OCI-LY7 (cell line): ENCODE measurements around the gene IQCK. TPM values are rescaled to one million over a fixed set of nuclear protein-coding genes. Genes with fewer than 3 reads are reported as not detected.

Source experiments
- BruUV-seq: library from RNA; stranded (reverse); fragments of 400-500 nt; replicated peaks from 2 replicates; lab custom pipeline; 2021; lab: Mats Ljungman, UMichigan
- CTCF ChIA-PET: fragments of 300-600 bp; sonication (Branson Sonifier 250); formaldehyde crosslinking; loops from one replicate; lab custom pipeline; 2022; ENCODE audit warnings: antibody characterized with exemption; ENCODE audit not compliant: unreplicated experiment; lab: Charles Lee
- POLR2A ChIA-PET: fragments of 300-600 bp; sonication (Branson Sonifier 250); formaldehyde crosslinking; loops from one replicate; lab custom pipeline; 2022; ENCODE audit warnings: antibody characterized with exemption; lab: Charles Lee
- DNase-seq: peaks from one replicate; pipeline ENCODE4 v3.0.0-alpha.2; 2015; ENCODE audit warnings: low spot score
- H2AFZ ChIP-seq: fragments of 200-600 bp; sonication (generic), shearing (Covaris generic); 2 replicates; pipeline ENCODE4 v1.6.1; 2014; ENCODE audit warnings: mild to moderate bottlenecking, antibody characterized with exemption, low read length, moderate library complexity
- H3K27ac ChIP-seq: fragments of 200-600 bp; sonication (generic); 2 replicates; pipeline ENCODE4 v1.5.1; 2014; ENCODE audit warnings: mixed run types, low read depth, mild to moderate bottlenecking, moderate library complexity, low read length, inconsistent platforms; ENCODE audit not compliant: poor library complexity, severe bottlenecking
- H3K36me3 ChIP-seq: fragments of 200-600 bp; sonication (generic); 2 replicates; pipeline ENCODE4 v1.6.1; 2014; ENCODE audit warnings: mild to moderate bottlenecking, antibody characterized with exemption, low read length, moderate library complexity, mixed read lengths; ENCODE audit not compliant: insufficient read depth
- H3K4me1 ChIP-seq: fragments of 200-600 bp; sonication (generic); 2 replicates; pipeline ENCODE4 v1.5.1; 2014; ENCODE audit warnings: mild to moderate bottlenecking, low read length; ENCODE audit not compliant: insufficient read depth, poor library complexity, severe bottlenecking
- H3K4me2 ChIP-seq: fragments of 200-600 bp; sonication (generic); 2 replicates; pipeline ENCODE4 v1.6.1; 2014; ENCODE audit warnings: mild to moderate bottlenecking, low read length
- H3K4me3 ChIP-seq: fragments of 200-600 bp; sonication (generic); 2 replicates; pipeline ENCODE4 v1.5.1; 2014; ENCODE audit warnings: mild to moderate bottlenecking, low read depth, low read length; ENCODE audit not compliant: poor library complexity, severe bottlenecking
- H3K79me2 ChIP-seq: fragments of 200-600 bp; sonication (generic); 2 replicates; pipeline ENCODE4 v1.6.1; 2016; ENCODE audit warnings: low read depth, mild to moderate bottlenecking, low read length, moderate library complexity, mixed read lengths; ENCODE audit not compliant: insufficient read depth
- H3K9me2 ChIP-seq: fragments of 200-600 bp; sonication (generic); 2 replicates; pipeline ENCODE4 v1.6.1; 2016; ENCODE audit warnings: mild to moderate bottlenecking, low read length, mixed read lengths; ENCODE audit not compliant: insufficient read depth
- H3K9me3 ChIP-seq: fragments of 200-600 bp; sonication (generic); 2 replicates; pipeline ENCODE4 v1.6.1; 2014; ENCODE audit warnings: mild to moderate bottlenecking, mixed run types, low read length, mixed read lengths
- H4K20me1 ChIP-seq: fragments of 200-600 bp; sonication (generic); 2 replicates; pipeline ENCODE4 v1.6.1; 2014; ENCODE audit warnings: mild to moderate bottlenecking, antibody characterized with exemption, low read length, moderate library complexity, mixed read lengths; ENCODE audit not compliant: insufficient read depth
- CTCF ChIP-seq: fragments of 200-600 bp; sonication (generic); conservative IDR thresholded peaks from 2 replicates; pipeline ENCODE4 v1.5.1; 2014; ENCODE audit warnings: mild to moderate bottlenecking, antibody characterized with exemption, low read length, moderate library complexity, mixed read lengths
- EZH2phosphoT487 ChIP-seq: fragments of 200-600 bp; sonication (generic); IDR thresholded peaks from 2 replicates; pipeline ENCODE4 v1.6.1; 2018; ENCODE audit warnings: low read depth, borderline replicate concordance, mild to moderate bottlenecking, mixed run types, antibody characterized with exemption, low read length, moderate library complexity, mixed read lengths
- intact Hi-C: fragments of 100-400 bp; cut with micrococcal nuclease; formaldehyde crosslinking; loops from one replicate; pipeline ENCODE4 v1.10.0; 2022; ENCODE audit not compliant: unreplicated experiment
- total RNA-seq, 2 experiments: library from RNA; depleted of rRNA in 1 of 2; stranded (reverse); fragments of >200 nt in 1 of 2; shearing (Covaris generic) in 1 of 2; gene quantifications; 2 replicates each; pipeline ENCODE4 v1.2.3, GENCODE V29; 2014 to 2022

The IQCK gene
- total RNA-seq, 2 experiments from 2014 or later, result 2.2 to 4.3 TPM

GRCh38 chr16:19728636-19728965 lies 10.5 kb downstream of the IQCK start:
- Histone ChIP-seq H3K4me3 (no peak overlapping the region), H3K79me2 (no peaks in the 10 kb centered on the region), H3K27ac (no peak overlapping the region), H3K4me1 (no peaks in the 10 kb centered on the region), H4K20me1 (no peaks in the 10 kb centered on the region), H3K9me3 (no peaks in the 10 kb centered on the region), H3K9me2 (no peaks in the 10 kb centered on the region), H2AFZ (no peak overlapping the region), H3K36me3 (no peaks in the 10 kb centered on the region), H3K4me2 (no peak overlapping the region)
- ChIA-PET POLR2A (no interaction called here), CTCF (no interaction called here)
- BruUV-seq, result no TSS peak
- no peak for DNase-seq
- TF ChIP-seq CTCF, result no peak
- no peak for TF ChIP-seq EZH2phosphoT487
- intact Hi-C loops, result no loop called here

GRCh38 chr16:19733551-19733950 lies 15.5 kb downstream of the IQCK start:
- POLR2A ChIA-PET, result interaction anchor here (0.8 kb wide), 1 partner anchor 45 kb away, joined by 5 read pairs; no protein-coding TSS in a partner anchor
- no peak overlapping the region for H3K4me2 ChIP-seq
- no peaks in the 10 kb centered on the region for H4K20me1 ChIP-seq
- H2AFZ ChIP-seq, result no peak overlapping the region
- CTCF ChIA-PET, result no interaction called here
- TF ChIP-seq CTCF (no peak), EZH2phosphoT487 (no peak)
- intact Hi-C loops, result no loop called here
- H3K4me1 ChIP-seq, result no peaks in the 10 kb centered on the region
- no peak overlapping the region for H3K4me3 ChIP-seq
- no peaks in the 10 kb centered on the region for H3K9me2 ChIP-seq
- no peak for DNase-seq
- H3K36me3 ChIP-seq, result no peaks in the 10 kb centered on the region
- no TSS peak for BruUV-seq
- no peaks in the 10 kb centered on the region for H3K79me2 ChIP-seq
- H3K9me3 ChIP-seq, result no peaks in the 10 kb centered on the region
- H3K27ac ChIP-seq, result no peak overlapping the region

GRCh38 chr16:19735074-19735867 lies 17.2 kb downstream of the IQCK start:
- no peak for TF ChIP-seq CTCF
- TF ChIP-seq EZH2phosphoT487, result no peak
- ChIA-PET POLR2A (interaction anchor here (0.7 kb wide), 1 partner anchor 915 kb away, joined by 3 read pairs; no protein-coding TSS in a partner anchor), CTCF (no interaction called here)
- Histone ChIP-seq H3K4me2 (no peak overlapping the region), H3K4me3 (no peak overlapping the region), H3K36me3 (no peaks in the 10 kb centered on the region), H3K9me2 (no peaks in the 10 kb centered on the region), H3K27ac (no peak overlapping the region), H3K79me2 (no peaks in the 10 kb centered on the region), H2AFZ (no peak overlapping the region), H3K9me3 (no peaks in the 10 kb centered on the region), H3K4me1 (no peaks in the 10 kb centered on the region), H4K20me1 (no peaks in the 10 kb centered on the region)
- intact Hi-C loops, result no loop called here
- no TSS peak for BruUV-seq
- no peak for DNase-seq
